HT1080 (cell line): ENCODE results near the gene H2AZ1. TPM values are rescaled to one million over a fixed set of nuclear protein-coding genes. Genes with fewer than 3 reads are reported as not detected.
A peak's percentile ranks its signal among the peaks of the same experiment; 100 is the strongest.
"Not testable (repeated sequence)": the region's sequence is repeated elsewhere in the genome, so short reads cannot be mapped to it uniquely, and the experiment has no call there.

Experiments
- DNase-seq: peaks from one replicate; pipeline ENCODE4 v3.0.0-alpha.2; 2015; ENCODE audit warnings: low read depth
- polyA plus RNA-seq, 2 experiments: library from polyadenylated mRNA; depleted of rRNA; stranded (reverse); fragments of >200 nt; gene quantifications; 2 replicates each; pipeline ENCODE4 v1.2.3, GENCODE V29; 2015
- total RNA-seq: library from RNA; depleted of rRNA; stranded (reverse); fragments of >200 nt; shearing (Covaris generic); gene quantifications from 2 replicates; pipeline ENCODE4 v1.2.3, GENCODE V29; 2014; rRNA removed

H2AZ1 gene
- total RNA-seq, result 1,059 and 1,227 TPM in 2 replicates
- polyA plus RNA-seq (2015; cell fraction: cytosol; rRNA removed), result 1,071 and 1,110 TPM in 2 replicates
- polyA plus RNA-seq (2015; cell fraction: nucleus; rRNA removed), result 538 and 678 TPM in 2 replicates

- DNase-seq, result peak; percentile 93
Observed at GRCh38 chr4:99949999-99950912, at the start of gene H2AZ1. H2AZ1 (minus strand) TSS chr4:99950275; CDS start chr4:99950170, 105 bp downstream.

GRCh38 chr4:99998062-99998867 is 48.2 kb upstream of the H2AZ1 start:
- peak; percentile 66 for DNase-seq

GRCh38 chr4:99991741-99992140 is 41.7 kb upstream of the H2AZ1 start:
- DNase-seq, result no peak

GRCh38 chr4:99987681-99988080 is 37.6 kb upstream of the H2AZ1 start:
- DNase-seq, result no peak

- no peak for DNase-seq
Observed at GRCh38 chr4:99986792-99987191, 36.7 kb upstream of the H2AZ1 start.

GRCh38 chr4:99983289-99983943 is 33.3 kb upstream of the H2AZ1 start:
- DNase-seq, result no peak

- peak; percentile 40 for DNase-seq
Observed at GRCh38 chr4:99979872-99980271, 29.8 kb upstream of the H2AZ1 start.

- DNase-seq, result no peak
Observed at GRCh38 chr4:99971453-99972111, 21.5 kb upstream of the H2AZ1 start.

- DNase-seq, result peak; percentile 78
Observed at GRCh38 chr4:99968330-99968729, 18.3 kb upstream of the H2AZ1 start.

GRCh38 chr4:99966692-99967091 is 16.6 kb upstream of the H2AZ1 start:
- no peak for DNase-seq

- no peak for DNase-seq
Observed at GRCh38 chr4:99965674-99966350, 15.7 kb upstream of the H2AZ1 start.

- DNase-seq, result no peak
Observed at GRCh38 chr4:99965173-99965572, 15.1 kb upstream of the H2AZ1 start.

- no peak for DNase-seq
Observed at GRCh38 chr4:99961711-99962110, 11.6 kb upstream of the H2AZ1 start.

GRCh38 chr4:99960648-99961047 is 10.6 kb upstream of the H2AZ1 start:
- DNase-seq, result no peak

- DNase-seq, result not testable (repeated sequence)
Observed at GRCh38 chr4:99958207-99958606, 8.1 kb upstream of the H2AZ1 start.

GRCh38 chr4:99950913-99951254 is 809 bp upstream of the H2AZ1 start:
- DNase-seq, result no peak

GRCh38 chr4:99949034-99949998 is 759 bp downstream of the H2AZ1 start:
- peak; percentile 94 for DNase-seq

GRCh38 chr4:99947608-99948007 is 2.5 kb downstream of the H2AZ1 start:
- no peak for DNase-seq

GRCh38 chr4:99947190-99947578 is 2.9 kb downstream of the H2AZ1 start:
- DNase-seq, result no peak
